Measurements from ENCODE around the gene EPHA4.

EPHA4 gene
- total RNA-seq = 7.9 to 164 reads per million in 2 experiments

GRCh38 chr2:221572219-221572820 is at the start of gene EPHA4:
Gene EPHA4, minus strand, starts transcription at chr2:221572304. Its CDS starts 56 bp downstream, at chr2:221572248.
- peak; percentile 84 for DNase-seq (ENCODE audit: low read depth)

- no peak for DNase-seq (ENCODE audit: low read depth)
Measured at GRCh38 chr2:221618007-221618406, 45.9 kb upstream of the EPHA4 start.

GRCh38 chr2:221616561-221616960 is 44.5 kb upstream of the EPHA4 start:
- no peak for DNase-seq (ENCODE audit: low read depth)

DNA sequence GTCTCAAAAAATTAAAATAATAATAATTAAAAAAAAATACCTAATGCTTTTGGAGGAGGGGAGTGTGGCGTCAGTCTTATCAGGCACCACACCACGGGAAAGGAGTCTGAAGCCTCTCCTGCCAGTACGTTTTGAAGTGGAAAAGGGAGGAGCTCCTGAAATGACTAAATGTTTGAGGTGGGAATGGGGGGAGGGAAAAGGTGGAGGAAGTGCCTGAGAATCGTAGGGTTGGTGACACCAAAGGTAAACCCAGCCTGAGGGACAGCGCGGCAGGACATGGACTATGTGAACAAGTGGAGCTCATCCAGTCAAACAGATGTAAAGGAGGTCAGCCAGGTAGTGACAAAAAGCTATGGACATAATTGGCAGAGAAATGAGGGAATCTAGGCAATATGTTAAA is 42.2 kb upstream of the EPHA4 start:
- DNase-seq (ENCODE audit: low read depth) = no peak

- DNase-seq (ENCODE audit: low read depth) = no peak
Measured at GRCh38 chr2:221612800-221613199, 40.7 kb upstream of the EPHA4 start.

DNA sequence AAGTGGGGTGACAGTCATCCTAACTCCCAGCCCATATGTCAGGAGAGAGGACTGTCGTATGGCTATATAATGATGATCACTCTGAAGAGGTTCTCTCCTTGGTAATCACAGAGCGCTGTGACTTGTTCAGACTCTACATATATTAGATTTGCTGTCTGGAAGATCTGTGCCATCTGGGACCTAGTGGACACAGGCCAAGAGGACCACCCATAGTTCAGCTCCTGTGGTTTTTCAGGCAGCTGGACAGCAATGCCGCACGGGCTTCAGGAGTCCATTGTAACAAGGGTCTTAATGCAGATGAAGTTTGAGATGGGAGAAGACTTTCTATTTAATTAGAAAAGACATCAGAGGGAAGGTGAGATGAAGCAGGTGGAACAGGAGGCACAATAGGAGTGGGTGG is 40.1 kb upstream of the EPHA4 start:
- no peak for DNase-seq (ENCODE audit: low read depth)

DNA sequence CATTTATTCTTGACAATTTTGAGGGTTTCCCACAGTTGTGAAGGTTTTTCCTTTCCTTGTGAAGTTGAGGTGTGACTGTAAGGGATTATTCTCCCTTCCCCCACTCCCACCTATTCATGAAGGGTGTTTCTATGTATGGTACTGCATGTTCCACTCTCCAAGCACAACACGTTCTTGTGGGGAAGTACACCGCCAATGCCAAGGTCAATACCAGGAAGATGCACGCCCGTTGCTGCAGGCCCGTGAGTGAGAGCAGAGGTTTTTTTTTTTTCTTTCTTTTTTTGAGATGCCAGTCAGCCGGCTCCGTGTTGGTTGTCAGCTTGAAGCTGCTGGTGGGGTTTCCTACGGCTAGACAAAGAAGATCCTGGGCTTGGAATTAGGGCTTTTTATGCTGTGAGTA is 38.6 kb upstream of the EPHA4 start:
- DNase-seq (ENCODE audit: low read depth) = no peak

- no peak for DNase-seq (ENCODE audit: low read depth)
Measured at GRCh38 chr2:221610255-221610654, 38.2 kb upstream of the EPHA4 start.

- no peak for DNase-seq (ENCODE audit: low read depth)
Measured at GRCh38 chr2:221608442-221608841, 36.3 kb upstream of the EPHA4 start.

GRCh38 chr2:221606424-221606823 is 34.3 kb upstream of the EPHA4 start:
- DNase-seq (ENCODE audit: low read depth) = no peak

DNA sequence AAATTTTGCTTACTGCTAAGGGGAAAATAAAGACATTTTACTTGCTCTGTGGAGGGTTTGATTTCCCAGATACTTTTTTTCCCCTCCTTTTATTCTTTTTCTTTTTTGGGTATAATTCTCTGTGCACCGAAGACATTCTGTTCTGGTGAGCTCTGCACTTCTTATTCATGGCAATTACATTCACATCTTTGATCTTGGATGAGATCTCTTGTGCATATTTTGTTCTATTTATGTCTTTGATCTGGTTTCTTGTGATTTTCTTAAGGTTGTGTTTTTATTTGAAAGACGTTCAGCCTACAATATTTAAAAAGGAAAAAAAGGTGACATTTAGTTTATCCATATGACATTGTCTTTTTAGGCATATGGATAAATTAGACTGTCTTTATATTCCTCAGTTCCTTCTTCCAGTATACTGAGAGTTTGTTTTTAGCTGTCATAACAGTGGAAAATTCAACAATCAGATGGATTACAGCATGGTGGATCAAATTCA is 33.7 kb upstream of the EPHA4 start:
- DNase-seq (ENCODE audit: low read depth) = no peak

GRCh38 chr2:221602938-221603337 is 30.8 kb upstream of the EPHA4 start:
- no peak for DNase-seq (ENCODE audit: low read depth)

- no peak for DNase-seq (ENCODE audit: low read depth)
Measured at GRCh38 chr2:221601376-221601775, 29.3 kb upstream of the EPHA4 start.

GRCh38 chr2:221600388-221600787 is 28.3 kb upstream of the EPHA4 start:
- DNase-seq (ENCODE audit: low read depth) = no peak

DNA sequence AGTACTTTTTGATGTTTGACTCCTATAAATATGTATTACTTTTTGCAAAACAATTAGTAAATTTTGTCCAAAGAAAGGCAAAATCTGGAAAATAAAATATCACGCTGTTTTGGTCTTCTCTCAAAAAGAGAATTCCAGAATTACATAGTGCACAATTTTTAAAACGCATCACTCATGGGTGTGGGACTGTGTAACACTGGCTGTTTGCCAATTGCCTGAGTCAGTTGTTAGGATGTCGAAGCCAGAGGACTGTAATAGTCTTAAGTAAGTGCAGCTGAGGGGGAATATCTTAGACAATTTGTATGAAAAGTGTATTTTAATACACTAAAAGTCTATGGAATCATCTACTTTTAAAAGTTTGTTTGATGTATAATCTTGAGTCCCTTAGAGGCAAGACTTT is 24.1 kb upstream of the EPHA4 start:
- DNase-seq (ENCODE audit: low read depth) = no peak

DNA sequence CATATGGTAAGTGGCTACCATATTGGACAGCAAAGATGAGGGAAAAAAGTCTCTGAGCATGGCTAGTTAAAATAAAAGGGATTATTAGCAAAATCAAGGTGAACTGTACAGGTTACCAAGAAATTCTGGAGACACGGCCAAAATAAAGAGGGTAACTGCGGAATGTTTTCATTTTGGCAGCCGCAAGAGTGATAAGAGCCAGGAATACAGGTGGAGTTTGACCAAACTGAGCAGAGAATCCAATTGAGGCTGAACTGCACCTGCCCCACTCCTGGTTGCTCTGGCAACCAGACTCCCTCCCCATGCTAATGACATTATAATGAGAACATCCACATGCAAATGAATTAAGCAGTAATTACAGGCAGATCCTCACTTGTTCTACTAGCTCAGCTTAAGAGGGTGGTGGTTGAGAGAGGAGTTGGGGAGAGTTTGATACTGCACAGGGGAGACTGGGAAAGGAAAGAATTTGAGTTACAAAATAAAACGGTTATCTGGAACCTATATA is 18.8 kb upstream of the EPHA4 start:
- DNase-seq (ENCODE audit: low read depth) = no peak

- DNase-seq (ENCODE audit: low read depth) = no peak
Measured at GRCh38 chr2:221589696-221590095, 17.6 kb upstream of the EPHA4 start.

DNA sequence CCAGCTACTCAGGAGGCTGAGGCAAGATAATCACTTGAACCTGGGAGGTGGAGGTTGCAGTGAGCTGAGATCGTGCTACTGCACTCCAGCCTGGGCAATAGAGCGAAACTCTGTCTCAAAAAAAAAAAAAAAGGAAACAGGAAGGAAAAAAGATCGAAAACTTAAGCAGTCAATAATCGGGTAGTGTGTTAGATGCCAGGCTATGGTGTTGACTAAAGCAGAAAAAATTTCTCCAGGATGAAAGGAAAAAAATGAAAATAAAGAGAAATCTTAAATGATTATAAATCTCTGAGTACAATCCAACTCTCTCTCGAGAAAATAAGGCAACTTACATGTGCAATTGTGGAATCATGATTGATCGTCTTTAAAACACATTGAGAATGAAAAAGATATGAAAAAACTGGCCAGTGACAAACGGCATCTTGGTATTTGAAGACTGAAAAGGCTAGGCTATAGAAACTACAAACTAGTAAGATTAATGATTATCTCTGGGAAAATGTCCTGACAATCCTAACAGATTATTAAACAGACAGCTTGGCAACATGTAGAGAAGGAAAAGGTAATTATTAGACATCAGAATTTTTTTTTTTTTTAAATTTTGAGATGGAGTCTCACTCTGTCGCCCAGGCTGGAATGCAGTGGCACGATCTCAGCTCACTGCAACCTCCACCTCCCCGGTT is 16.3 kb upstream of the EPHA4 start:
- no peak for DNase-seq (ENCODE audit: low read depth)

DNA sequence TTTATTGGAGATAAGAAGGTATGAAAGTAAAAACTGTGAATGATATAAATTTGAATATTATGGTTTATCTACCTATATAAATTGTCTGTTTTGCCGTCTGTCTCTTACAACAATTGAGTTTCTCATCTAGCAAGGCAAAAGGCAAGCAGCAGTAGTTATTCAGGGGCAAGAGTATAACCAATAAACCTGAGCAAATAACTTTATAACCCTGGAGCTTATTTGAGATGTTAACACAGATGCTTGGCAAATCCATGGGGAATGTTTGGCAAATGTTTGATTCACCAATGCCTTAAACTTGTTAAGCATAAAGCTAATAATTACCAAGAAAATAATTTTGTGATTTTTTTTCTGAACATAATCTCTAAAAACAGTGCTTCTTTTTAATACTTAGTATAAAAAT is 9.9 kb upstream of the EPHA4 start:
- no peak for DNase-seq (ENCODE audit: low read depth)

DNA sequence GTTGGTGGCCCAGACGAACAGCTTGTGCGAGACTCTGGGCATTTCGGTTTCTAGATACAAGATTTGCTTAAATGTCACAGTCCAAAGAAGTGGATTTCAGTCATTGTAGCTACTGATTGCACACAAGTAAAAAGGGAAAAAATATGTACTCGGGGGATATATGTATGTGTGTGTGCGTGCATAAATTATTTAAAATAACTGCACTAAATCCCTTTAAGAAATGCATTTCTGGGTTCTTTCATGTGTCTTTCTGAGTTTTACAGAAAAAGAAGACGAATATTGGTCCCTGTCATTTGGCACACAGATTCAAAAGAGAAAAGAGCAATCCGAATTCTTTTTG is 2.1 kb upstream of the EPHA4 start:
- DNase-seq (ENCODE audit: low read depth) = no peak

DNA sequence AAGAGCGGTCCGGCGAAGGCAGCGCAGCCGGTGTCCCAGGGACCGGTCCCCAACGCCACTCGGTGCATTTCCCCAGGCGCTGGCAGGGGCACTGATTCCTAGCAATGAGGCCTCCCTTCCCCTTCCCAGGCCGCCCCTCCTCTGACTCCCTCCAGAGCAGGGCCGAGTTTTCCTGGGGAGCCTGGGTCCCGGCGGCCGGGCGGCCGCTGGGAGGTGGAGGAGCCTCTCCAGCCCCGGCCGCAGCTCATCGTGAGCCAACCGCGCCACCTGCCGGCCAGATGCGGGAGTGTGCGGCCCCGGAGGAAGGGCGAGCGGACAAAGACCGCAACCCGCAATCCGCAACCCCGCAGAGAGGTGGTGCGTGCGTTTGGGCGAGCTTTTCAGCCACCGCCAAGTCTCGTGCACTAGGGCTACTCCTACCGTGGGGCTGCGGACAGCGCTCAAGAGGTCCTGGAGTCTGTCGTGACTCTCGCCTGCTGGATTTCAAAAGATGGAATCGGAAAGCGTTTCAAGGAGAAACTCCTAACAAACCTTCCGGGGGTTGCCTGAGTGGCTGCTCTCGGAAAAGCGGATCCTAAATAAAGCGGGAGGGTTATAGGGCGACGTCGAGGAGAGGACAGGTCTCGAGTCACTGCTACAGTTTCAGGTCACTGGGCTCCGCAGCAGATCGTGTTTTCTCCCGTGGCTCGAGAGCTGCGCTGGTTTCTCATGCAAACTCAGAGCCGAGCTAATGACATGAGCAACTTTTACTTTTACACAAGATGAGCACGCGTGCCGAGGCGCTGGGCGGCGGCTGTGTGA is 1.5 kb upstream of the EPHA4 start:
- peak; percentile 65 for DNase-seq (ENCODE audit: low read depth)

- no peak for DNase-seq (ENCODE audit: low read depth)
Measured at GRCh38 chr2:221572821-221573429, 821 bp upstream of the EPHA4 start.

All from T follicular helper cell (primary cell).